ENCODE results near the gene MRPL37.

DNA sequence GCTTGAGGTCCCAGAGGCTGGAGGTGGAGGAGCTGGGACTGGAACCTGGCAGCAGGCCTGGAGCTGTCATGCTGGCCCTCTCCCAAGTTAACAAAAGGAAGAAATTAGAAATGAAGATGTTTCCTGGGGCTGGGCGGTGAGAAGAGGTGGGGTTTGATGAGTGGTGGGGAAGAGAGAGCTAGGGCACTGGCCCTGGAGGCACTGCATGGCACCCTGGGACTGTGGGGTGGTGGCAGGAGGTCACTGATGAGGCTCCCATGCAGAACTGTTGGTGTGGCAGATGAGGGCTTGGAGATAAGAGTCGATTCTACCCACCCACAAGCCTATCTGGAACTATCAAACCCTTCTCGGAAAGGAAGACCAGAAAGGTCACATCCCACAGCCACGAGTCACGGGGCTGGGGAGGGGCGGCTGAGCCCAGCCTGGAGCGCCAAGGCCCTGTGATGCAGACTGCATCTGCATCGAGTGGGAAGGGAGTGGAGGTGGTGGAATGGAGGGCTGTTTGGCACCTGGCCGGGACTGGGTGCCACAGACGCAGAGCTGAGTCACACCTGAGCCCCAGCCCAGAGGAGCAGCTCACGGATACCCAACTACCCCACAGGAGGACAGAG is 29.4 kb downstream of the MRPL37 start:
- TF ChIP-seq, protein P1, sequence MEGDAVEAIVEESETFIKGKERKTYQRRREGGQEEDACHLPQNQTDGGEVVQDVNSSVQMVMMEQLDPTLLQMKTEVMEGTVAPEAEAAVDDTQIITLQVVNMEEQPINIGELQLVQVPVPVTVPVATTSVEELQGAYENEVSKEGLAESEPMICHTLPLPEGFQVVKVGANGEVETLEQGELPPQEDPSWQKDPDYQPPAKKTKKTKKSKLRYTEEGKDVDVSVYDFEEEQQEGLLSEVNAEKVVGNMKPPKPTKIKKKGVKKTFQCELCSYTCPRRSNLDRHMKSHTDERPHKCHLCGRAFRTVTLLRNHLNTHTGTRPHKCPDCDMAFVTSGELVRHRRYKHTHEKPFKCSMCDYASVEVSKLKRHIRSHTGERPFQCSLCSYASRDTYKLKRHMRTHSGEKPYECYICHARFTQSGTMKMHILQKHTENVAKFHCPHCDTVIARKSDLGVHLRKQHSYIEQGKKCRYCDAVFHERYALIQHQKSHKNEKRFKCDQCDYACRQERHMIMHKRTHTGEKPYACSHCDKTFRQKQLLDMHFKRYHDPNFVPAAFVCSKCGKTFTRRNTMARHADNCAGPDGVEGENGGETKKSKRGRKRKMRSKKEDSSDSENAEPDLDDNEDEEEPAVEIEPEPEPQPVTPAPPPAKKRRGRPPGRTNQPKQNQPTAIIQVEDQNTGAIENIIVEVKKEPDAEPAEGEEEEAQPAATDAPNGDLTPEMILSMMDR (IDR thresholded peaks at IDR 0.05) = no peak
- TF ChIP-seq ZFX (IDR thresholded peaks at IDR 0.05; ENCODE audit: borderline replicate concordance) = no peak

Data from 22Rv1 (cell line).